Measurements from ENCODE around the gene BTNL2. TPM values are rescaled to one million over a fixed set of nuclear protein-coding genes. Genes with fewer than 3 reads are reported as not detected.
"Not testable (repeated sequence)": the region's sequence is repeated elsewhere in the genome, so short reads cannot be mapped to it uniquely, and the experiment has no call there.

BTNL2 gene
- total RNA-seq, 1 donor = not detected

DNA sequence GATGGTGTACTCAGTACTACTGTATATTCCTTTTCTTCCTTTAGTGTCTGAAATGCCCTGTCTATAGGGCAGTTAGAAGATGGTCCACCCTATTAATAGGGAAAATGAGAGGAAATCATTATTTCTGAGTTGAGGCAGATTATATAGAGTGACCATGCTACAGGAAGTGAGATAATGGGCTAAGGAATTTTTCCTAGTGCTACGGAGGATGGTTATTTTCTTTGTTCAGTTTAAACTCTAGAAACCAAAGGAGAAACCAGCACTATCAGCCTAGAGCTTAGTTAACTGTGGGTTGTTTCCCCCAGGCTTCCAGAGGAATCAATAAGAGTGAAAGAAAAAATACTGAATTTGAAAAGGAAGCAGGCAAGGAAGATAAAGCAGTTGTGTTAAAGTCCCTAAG is 35.8 kb downstream of the BTNL2 start:
- no peak for DNase-seq (ENCODE audit: low read depth)
- no peak overlapping the region for H3K4me3 ChIP-seq (ENCODE audit: low read depth, low read length)
- TF ChIP-seq, protein P1, sequence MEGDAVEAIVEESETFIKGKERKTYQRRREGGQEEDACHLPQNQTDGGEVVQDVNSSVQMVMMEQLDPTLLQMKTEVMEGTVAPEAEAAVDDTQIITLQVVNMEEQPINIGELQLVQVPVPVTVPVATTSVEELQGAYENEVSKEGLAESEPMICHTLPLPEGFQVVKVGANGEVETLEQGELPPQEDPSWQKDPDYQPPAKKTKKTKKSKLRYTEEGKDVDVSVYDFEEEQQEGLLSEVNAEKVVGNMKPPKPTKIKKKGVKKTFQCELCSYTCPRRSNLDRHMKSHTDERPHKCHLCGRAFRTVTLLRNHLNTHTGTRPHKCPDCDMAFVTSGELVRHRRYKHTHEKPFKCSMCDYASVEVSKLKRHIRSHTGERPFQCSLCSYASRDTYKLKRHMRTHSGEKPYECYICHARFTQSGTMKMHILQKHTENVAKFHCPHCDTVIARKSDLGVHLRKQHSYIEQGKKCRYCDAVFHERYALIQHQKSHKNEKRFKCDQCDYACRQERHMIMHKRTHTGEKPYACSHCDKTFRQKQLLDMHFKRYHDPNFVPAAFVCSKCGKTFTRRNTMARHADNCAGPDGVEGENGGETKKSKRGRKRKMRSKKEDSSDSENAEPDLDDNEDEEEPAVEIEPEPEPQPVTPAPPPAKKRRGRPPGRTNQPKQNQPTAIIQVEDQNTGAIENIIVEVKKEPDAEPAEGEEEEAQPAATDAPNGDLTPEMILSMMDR (IDR thresholded peaks at IDR 0.05; ENCODE audit: insufficient read depth, low read depth, low read length) = no peak

DNA sequence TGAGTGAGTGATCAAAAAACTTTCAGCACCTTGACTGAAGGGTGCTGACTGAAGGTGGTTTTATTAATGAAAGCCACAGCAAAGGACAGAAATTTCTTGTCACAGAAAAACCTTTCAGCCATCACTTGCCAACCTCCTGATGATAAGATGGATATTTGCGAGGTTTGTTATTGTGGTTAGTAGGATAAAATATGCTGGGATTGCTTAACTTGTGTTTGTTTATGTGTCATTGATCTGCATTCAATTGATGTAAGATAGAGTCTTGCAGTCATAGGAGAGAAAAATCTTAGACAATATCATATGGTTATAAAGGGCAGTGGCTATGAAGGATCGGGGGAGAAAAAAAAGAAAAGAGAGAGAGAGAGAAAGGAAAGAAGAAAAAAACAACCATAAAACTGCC is 36.5 kb downstream of the BTNL2 start:
- TF ChIP-seq, protein P1 (IDR thresholded peaks at IDR 0.05; ENCODE audit: insufficient read depth, low read depth, low read length) = no peak
- H3K4me3 ChIP-seq (ENCODE audit: low read depth, low read length) = no peak overlapping the region
- DNase-seq (ENCODE audit: low read depth) = peak; percentile 5

DNA sequence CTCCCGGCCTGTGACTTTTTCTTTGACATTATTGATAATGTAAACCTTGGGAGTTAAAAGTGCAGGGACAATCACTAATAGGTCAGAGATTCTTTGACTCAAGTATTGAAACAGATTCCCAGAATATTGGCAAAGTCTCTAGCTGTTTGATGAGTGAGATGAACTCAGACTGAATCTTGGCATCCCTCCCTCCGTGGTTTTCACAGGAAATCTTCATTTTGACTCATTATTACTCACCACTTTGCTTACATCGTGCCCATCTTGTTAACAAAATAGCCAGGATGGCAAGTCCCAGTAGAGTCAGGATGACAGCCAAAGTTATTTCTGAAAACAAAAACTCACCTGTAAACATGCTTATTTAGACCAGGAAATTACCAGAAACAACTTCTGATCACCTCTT is 37.3 kb downstream of the BTNL2 start:
- TF ChIP-seq, protein P1 (IDR thresholded peaks at IDR 0.05; ENCODE audit: insufficient read depth, low read depth, low read length) = no peak
- H3K4me3 ChIP-seq (ENCODE audit: low read depth, low read length) = no peak overlapping the region
- DNase-seq (ENCODE audit: low read depth) = peak; percentile 29

DNA sequence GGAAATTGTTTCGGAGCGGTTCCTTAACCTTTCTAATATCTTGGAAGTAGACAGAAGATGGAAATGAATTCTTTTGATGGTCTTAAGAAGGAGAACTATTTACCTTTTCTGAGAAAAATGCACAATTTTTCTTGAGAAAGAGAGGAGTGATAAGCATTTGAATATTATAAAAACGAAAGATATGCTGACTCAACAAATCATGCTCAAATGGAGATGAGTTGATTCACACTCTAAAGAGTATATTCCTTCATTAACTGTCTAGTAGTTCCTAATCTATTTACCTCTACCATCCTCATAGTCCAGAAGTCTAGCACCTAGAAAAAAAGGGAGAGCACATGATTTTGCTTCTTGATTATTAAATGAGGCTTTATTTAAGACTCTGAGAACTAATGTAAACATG is 39.3 kb downstream of the BTNL2 start:
- H3K4me3 ChIP-seq (ENCODE audit: low read depth, low read length) = no peak overlapping the region
- TF ChIP-seq, protein P1 (IDR thresholded peaks at IDR 0.05; ENCODE audit: insufficient read depth, low read depth, low read length) = no peak
- DNase-seq (ENCODE audit: low read depth) = no peak

- not testable (repeated sequence) for DNase-seq (ENCODE audit: low read depth); H3K4me3 ChIP-seq (ENCODE audit: low read depth, low read length)
Measured at GRCh38 chr6:32359225-32359624, 47.8 kb downstream of the BTNL2 start.

GRCh38 chr6:32358548-32358947 is 48.4 kb downstream of the BTNL2 start:
- not testable (repeated sequence) for DNase-seq (ENCODE audit: low read depth); H3K4me3 ChIP-seq (ENCODE audit: low read depth, low read length)

DNA sequence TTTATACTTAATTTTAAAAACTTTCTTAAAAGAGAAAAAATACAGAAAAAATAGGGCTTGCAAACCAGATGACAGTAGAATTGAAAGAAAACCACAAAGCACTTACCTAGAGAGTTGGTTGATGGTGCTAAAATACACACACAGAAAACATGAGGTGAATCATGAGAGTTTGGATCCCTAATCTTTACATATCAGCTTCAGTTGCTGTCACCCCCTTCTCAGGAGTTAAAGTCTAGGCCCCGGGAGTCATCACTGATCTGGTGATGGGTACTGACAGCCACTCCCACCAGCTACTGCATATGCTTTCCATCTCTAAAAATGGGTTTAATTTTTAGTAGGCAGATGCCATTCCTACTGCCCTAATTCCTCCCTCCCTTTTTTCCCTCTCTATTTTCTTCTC is 52.0 kb downstream of the BTNL2 start:
- DNase-seq (ENCODE audit: low read depth) = no peak
- H3K4me3 ChIP-seq (ENCODE audit: low read depth, low read length) = no peak overlapping the region
- TF ChIP-seq, protein P1 (IDR thresholded peaks at IDR 0.05; ENCODE audit: insufficient read depth, low read depth, low read length) = no peak

DNA sequence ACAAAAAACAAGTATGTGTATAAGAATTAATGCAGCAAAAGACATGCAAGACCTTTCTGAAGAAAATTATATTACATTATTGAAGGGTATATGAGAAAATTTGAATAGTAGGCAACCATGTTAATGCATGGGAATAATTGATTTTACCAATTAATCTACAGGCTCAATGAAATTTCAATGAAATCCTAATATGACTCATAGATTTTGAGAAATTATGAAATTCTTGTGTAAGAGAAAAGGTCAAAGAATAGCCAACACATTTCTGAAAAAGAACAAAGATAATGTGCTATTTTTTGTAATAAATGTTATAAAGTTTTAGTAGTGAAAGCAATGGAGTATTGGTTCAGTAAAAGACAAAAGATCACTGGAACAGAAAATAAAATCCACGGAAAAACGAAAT is 53.6 kb downstream of the BTNL2 start:
- TF ChIP-seq, protein P1 (IDR thresholded peaks at IDR 0.05; ENCODE audit: insufficient read depth, low read depth, low read length) = no peak
- no peak overlapping the region for H3K4me3 ChIP-seq (ENCODE audit: low read depth, low read length)
- DNase-seq (ENCODE audit: low read depth) = no peak

Small RNA genes within 50 kb of the gene (small RNA-seq; reads per million reads assigned to genes)
- gene RNU6-603P = not detected

Other genes starting within 250 kb of the BTNL2 start
- 0.97 and 2.6 TPM in 2 replicates for gene EGFL8, start 242.6 kb downstream of the BTNL2 start, total RNA-seq
- gene AGPAT1, start 231.1 kb downstream of the BTNL2 start, total RNA-seq = 21.9 and 30.2 TPM in 2 replicates
- gene RNF5, start 228.8 kb downstream of the BTNL2 start, total RNA-seq = 22.5 and 37.6 TPM in 2 replicates
- 0.32 and 0.86 TPM in 2 replicates for gene AGER, start 222.9 kb downstream of the BTNL2 start, total RNA-seq
- 29.0 and 35.4 TPM in 2 replicates for gene PBX2, start 217.0 kb downstream of the BTNL2 start, total RNA-seq
- 2.6 and 4.8 TPM in 2 replicates for gene GPSM3, start 214.5 kb downstream of the BTNL2 start, total RNA-seq
- 1.3 and 1.6 TPM in 2 replicates for gene NOTCH4, start 183.1 kb downstream of the BTNL2 start, total RNA-seq
- under 0.01 TPM in 1 of 2 replicates, not detected in the other for gene TSBP1, start 35.3 kb downstream of the BTNL2 start, total RNA-seq
- not detected in 2 replicates for gene HLA-DRA, start 32.7 kb upstream of the BTNL2 start, total RNA-seq
- gene HLA-DRB5, start 123.1 kb upstream of the BTNL2 start, total RNA-seq = not detected in 2 replicates
- gene HLA-DRB1, start 182.7 kb upstream of the BTNL2 start, total RNA-seq = not detected in 2 replicates
- not detected in 2 replicates for gene HLA-DQA1, start 230.2 kb upstream of the BTNL2 start, total RNA-seq

Data from fibroblast of villous mesenchyme (primary cell).